Measurements from ENCODE around the gene CD44.

Gene CD44

DNA sequence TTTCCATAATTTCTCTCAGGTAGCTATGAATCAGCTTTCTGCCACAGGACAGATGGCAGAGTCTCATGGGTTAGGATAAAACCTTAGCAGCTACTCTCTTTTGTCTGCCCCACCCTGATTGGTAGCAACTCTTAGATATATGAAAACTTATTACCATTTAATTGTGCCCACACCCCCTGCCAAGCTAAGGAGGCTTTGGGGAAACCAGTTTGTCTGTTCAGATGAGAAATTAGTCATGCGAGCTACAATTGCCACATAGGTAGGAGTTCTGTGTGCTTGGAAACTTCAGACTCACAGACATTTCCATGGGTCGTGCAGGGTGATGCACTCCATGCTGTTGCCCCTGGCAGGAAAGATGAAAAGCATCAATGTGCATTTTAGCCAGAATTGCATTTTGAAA lies 39.9 kb downstream of the CD44 start:
- DNase-seq, result no peak

DNA sequence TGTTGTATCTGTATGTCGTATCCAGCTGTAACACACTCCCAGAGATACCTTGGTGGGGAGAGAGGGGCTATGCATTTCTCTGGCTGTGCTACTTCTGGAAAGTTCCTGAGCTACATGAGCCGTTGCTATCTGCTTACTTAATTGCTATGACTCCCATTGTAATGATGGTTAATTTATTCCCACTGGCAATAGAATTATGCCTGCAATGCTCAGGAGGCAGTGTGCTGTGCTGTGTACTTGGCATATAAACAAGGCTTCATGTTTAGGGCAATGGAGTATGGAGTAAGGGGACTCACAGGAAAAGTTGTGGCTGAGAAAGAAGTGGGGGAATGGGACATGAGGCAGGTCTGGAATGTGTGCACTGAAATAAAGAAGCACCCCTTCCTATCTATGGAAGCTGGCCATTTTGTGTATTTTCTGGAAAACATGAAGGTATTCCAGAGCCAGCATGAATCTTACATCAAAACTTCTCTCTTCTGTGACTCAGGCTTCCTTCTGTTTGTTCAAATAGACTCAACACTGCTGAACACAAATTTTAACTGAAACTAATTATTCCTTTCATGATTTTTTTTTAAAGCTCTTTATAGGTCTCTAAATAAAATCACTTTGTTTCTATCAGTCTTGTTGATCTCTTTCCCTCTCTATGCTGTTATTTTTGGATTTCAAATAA lies 40.6 kb downstream of the CD44 start:
- DNase-seq, result no peak

DNA sequence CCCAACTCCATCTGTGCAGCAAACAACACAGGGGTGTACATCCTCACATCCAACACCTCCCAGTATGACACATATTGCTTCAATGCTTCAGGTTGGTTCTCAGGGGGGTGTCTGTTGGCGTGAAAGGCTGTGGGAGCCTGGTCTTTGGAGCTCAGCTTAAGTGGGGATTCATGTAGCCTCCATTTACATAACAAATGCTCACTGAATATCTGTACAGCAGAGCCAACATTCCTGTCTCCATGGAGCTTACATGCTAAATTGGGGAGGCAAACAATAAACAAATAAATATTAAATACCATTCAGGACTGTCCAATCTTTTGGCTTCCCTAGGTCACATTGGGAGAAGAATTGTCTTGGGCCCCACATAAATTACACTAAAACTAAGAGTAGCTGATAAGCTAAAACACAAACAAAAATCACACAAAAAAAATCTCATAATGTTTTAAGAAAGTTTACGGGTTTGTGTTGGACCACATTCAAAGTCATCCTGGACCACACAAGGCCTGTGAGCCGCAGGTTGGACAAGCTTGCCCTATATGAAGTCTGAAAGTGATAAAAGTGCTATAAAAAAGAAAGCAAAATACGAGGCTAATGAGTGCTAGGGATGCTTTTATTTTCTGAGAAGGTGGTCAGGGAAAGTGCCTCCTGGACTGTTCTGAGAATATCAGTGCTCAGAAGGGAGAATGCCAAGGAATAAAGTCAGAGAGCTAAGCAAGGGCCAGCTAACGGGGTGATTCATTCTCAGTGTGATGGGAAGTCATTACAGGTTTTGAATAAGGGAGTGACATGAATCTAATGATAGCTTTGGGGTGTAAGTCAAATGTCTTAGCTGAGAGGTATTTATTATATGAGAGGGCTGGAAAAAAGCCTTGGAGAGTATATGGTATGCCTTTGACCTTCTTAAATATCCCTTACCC lies 41.6 kb downstream of the CD44 start:
- no peak for DNase-seq

DNA sequence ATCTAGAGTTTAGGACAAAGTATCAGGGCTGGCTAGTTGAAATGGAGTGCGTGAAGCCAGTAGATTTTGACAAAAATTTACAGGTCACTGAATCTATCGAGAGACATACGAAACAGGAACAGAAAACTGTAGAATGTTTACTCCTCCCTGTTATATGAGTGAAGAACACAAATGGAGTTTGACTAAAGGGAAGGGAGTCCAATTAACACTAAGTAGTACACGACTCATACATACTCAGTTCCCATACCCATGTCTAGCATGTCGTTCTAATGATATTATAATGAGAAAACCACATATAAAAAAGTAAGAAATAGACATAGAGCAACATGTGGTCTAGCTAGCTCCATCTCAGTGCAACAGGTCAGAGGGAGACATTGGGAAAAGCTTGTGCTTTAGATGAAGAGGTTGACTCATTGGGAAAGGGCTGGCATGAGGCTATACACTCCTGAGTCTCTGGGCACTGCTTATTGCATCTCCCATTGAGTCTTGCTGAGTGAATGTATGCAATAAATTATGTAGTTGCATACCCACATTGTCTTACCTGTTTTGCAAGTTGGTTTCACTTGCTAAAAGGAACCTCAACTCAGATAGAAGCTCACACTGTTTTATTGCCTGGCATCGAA lies 43.5 kb downstream of the CD44 start:
- no peak for DNase-seq

DNA sequence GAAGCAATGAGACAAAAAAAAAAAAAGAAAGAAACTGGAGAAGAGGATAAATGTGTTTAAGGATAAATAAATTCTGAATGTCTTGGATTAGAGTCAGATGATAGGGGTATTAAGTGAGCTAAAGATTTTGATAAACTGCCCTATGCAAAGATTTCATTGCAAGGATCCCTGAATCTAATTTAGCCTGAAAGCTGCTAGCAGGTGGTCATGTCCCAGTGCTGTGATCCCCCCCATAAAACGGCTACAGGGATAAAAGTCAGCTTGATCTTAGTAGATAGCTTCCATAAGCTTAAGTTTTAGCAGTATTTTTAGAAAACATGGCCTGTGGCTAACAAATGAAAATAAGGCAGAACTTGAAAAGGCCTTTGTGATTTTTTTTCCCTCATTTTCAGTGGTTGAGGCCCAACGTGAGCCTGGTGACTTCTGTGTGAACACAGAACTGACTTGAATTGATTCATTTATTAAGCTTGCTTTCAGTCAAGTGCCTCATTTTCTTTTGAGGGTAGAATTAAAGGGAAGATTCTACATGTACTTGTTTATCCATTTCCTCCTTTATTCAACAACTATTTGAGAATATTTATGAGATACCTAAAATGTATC lies 44.5 kb downstream of the CD44 start:
- no peak for DNase-seq

DNA sequence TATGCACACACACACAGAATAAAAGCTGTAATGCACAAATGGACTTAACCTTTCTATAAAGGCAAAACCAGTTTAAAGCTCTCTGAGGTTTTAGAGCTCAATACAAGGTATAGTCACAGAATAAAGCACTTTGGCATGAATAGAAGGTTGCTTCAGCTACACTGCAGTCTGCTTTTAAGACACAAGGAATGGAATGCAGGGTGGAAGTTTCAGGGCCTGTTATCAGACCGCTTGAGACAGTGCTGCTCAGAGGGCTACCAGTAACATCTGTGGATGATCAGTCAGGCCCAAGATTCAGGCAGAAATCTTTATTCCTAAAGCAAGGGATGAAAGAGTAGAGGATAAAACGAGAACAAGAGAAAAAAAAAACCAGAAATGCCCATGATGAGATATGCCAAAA lies 46.7 kb downstream of the CD44 start:
- DNase-seq, result no peak

DNA sequence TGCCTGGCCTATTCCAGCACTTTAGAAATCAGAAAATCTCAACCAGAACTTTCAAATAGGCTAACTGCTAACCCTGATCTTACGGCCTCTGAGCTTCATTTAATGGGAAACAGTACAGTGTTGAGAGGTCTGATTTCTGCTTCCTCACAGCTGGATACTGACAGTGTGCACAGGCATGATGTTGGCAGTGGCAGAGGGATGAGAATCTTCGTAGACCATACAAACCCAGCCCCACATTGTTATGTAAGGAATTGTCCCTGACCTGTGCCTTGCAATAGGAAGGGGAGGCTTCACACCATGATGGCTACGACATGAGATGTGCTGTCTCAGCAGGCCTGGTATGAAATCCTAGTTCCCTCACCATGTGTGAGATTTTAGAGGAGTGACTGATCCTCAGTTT lies 49.0 kb downstream of the CD44 start:
- DNase-seq, result no peak

DNA sequence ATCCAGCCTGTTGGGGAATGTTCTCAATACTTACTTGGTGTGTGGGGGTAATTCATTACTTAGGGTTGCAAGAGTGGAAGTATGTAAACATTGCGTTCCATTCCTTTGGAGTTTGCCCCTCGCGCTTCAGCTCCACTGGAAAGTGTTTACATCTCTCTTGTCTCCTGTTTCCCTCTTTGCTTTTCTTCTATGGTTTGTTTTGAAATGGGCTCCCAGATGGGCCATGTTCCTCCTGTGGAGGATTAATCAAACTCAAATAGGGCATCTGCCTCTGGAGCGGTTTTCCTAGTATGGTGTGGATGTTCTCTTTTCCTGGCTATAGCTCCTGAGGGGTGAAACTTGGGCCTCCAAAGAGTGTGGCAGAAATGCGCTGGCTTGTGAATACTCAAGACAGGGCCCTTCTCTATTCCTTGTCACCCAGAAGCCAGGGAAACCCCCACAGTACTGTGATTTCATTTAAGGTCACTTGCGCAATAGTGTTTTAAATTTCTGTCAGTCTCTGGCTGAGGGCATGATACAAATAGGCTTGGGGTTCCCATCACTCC lies 51.9 kb downstream of the CD44 start:
- DNase-seq, result no peak

DNA sequence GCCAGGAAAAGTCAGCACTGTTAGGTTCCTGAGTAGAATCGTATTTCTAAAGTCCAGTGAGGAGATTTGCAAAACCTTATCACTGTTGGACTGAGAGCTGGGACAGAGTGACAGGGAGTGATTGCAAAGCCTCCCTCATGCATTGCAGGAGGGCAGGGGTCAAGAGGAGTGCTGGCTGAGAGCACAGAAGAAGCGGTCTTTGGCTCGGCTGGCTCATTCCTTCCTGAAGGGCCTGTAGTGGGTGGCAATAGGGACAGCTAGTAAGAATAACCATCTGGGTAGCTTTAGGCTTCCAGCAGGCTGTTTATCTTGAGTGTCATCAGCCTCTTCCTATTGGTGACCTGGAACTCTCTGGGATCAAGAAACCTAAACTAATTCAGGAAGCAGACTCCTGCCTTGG lies 53.4 kb downstream of the CD44 start:
- DNase-seq, result no peak

DNA sequence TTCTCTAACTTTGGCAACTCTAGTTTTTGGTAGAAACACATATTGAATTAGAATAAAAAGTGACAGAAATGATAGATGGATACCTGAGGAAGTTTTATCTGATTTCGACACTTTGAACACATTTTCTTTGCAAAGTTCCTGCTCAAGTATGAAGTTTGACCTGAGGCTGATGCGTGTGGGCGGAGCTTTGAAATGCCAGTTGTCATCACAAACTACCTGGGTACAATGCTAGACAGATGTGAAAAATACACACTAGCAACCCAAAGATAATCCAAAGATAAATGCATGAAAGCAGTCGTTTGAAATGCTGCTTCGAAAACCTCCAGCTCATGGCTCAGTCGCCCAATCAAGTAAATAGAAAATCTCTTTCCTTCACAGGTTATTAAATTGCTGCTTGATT lies 54.8 kb downstream of the CD44 start:
- DNase-seq, result no peak

DNA sequence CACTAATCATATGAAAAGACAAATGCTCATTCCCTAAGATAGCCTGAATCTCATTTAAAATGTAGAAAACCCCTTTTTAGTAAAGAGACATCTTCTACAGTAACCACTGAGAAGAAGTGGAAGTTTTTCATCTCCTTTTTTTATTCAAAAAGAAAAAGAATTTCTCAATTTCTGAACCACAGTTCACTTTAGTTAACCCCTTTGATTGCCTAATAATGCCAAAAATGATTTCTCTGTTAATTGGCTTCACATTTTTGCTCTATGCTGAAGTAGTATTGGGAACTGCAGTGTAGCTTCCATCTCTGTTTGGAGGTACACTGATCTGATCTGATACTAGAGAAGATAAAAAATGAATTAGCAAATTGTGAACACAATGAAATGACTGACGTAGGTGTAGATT lies 58.3 kb downstream of the CD44 start:
- DNase-seq, result no peak

DNA sequence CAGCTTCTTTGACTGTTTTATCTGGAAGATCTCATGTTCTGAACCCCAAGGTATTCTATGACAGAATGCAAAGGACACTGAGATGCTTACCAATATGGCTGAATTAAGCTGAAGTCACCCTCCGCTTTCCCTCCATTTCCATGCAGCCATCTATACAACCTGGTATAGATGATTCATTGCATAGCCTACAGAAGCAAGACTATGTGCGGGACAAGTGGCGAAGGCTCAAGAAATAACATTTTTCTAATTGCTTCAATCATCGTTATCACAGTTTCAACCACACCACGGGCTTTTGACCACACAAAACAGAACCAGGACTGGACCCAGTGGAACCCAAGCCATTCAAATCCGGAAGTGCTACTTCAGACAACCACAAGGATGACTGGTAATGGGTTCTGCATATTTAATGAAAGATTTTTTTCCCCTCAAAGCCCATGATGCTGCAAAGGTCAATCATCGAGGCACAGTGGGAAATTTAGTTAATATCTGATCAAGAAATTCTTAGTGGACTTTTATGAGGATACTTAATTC lies 61.9 kb downstream of the CD44 start:
- no peak for DNase-seq

DNA sequence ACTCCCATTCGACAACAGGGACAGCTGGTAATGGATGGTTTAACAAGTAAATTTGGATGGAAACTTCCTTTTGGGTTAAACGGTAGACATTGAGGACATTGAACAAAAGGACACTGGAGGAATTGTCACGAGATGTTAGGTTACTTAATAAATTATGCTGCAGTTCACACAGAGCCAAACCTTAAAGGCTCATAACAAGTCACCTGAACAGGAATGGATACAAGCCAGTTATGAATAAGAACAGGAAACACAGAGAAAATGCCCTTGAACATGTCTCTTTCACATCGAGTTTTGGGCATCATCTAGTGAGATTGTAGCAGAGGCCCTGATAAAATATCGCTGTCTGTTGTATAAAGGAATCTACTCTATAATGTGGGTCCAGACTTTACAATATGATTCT lies 65.6 kb downstream of the CD44 start:
- DNase-seq, result no peak

DNA sequence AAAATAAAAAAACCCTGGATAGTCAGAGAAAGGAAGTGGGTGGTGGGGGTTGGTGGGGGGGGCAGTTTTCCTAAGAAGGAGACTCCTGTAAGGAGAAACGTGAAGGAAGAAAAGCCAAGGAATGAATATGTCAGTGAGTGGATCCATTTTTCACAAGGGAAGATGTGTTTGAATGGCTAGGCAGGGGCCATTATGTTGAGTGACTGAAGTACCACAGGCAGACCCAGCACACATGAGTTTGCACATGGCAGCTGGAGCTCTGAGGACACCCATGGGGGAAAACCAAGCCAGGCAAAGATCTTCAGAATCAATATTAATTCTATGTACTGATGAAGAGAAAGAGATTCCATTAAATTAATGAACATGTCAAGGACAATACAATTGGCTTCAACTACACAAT lies 67.6 kb downstream of the CD44 start:
- no peak for DNase-seq

DNA sequence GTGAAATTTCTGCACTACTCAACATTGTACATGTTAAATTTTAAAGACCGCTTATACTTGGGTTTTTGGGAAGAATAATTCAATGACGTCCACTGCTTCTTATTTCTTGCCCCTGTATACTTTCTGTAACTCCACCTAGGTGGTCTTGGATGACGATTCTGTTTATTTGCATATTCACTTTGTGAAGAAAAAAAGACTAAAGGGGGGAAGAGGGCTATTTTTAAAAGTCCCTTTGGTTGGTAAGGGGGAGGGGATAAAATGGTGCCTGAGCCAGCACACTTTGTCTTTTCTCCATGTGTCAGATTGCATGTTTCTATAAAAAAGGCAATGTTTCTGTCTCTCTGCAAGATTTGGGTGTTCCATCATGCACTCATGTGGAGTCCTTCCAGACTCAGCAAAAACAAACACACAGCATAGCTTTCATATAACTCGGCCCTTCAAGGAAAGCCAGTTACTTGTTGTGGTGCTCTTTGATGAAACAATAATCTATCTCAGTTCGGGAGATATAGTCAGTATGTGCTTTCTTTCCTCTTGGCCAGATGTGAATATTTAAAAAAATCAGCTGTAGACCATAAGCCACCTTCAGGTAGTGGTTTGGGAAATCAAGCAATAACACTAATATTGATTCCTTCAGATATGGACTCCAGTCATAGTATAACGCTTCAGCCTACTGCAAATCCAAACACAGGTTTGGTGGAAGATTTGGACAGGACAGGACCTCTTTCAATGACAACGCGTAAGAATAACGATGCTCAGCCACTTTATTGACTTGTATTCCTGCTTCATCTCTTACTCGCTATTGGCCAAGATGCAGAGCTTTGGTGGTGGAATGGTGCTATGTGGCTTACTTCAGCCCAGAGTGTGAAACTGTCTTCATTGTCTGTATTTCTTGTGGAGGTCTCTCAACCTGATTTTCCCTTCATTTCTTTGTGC lies 68.8 kb downstream of the CD44 start:
- DNase-seq, result no peak

DNA sequence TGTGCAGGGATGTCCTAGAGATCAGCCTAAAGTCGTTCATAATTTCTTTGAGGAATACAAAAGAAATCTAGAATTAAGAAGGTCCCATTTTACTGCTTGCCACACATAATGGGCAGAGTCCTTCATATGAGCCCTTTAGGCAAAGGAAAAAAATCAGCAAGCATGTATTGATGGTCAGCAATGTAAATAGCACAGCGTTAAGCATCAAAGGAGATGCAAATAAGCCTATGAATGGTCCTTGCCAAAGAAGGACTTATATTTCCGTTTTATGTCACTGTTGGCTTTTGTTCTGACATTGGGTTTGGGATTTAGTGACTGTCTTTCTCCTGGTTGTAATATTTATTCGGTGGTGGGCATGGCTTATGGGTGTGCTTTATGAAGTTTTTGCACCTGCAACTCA lies 69.8 kb downstream of the CD44 start:
- DNase-seq, result no peak

DNA sequence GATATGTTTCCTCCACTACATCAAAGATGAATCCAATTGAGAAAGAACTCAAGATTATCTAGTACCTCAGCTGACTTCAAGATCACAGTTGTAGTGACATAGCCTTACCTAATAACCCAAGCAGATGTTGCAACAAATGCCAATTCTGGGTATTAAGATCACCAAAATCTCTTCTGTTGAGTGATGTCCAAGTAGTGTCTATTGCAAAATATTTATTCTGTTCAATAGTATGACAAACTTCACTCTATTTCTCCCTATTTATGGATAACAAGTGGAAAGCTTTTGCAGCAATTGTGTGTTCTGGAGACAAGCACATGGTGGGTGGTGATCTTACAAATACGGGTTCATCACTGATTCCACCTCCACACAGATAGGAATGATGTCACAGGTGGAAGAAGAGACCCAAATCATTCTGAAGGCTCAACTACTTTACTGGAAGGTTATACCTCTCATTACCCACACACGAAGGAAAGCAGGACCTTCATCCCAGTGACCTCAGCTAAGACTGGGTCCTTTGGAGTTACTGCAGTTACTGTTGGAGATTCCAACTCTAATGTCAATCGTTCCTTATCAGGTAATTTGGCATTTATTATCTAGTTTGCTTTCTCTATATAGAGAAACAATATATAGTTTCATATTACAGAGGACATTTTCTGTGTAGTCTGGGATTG lies 72.0 kb downstream of the CD44 start:
- DNase-seq, result no peak

DNA sequence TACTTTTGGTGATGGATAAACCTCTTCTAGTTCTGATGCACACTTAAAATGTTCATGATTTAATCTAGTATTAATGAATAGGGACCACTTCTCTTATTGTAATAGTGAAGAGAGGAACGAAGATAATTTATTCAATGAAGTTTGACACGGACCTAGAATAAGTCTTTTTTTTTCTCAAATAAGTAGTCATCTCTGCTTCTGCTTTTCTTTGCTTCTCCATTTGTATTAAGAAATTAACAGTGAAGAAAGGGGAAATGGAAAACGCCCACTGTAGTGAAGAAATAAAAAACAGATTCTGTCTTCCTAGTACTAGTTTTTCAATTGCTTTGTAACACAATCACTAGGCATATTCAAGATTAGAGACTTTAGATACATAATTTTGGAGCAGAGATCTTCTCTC lies 73.0 kb downstream of the CD44 start:
- DNase-seq, result no peak

DNA sequence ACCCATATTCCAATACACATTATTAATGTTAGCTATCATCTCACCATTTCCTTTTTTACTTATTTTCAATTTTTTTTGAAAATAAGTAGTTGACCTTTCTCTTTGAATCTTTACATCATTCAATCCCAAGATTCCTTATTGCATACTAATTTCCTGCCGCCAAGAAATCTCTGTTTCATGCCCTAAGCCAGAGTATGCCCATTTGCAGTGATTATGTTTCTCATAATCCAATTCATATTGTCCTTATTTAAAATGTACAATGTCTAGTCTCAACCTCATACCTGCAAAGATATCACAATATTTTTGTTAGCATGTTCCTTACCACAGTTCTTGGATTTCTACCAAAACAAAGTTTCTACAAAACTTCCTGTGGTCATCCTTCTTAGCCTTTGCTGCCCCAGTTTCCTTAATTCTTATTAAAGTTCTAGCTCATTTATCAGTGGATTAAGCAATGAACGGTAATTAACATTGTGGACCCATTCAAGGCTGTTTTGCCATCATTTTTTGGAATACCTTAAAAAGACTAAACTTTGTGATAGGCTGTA lies 75.3 kb downstream of the CD44 start:
- DNase-seq, result no peak

DNA sequence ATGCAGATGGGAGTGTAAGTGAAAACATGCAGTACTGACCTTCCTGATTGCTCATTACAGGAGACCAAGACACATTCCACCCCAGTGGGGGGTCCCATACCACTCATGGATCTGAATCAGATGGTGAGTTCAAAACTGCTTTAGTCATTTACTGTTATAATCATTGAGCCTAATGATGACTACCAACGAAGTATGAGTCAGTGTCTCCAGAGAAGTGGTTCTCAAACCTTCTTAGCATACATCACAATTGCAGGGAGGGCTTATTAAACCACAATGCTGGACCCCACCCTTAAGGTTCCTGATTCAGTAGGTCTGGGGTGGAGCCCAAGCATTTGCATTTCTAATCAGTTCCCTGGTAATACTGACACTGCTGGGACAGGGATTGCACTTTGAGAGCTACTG lies 75.8 kb downstream of the CD44 start:
- DNase-seq, result peak in 1 of 5 donors; percentile 8

DNA sequence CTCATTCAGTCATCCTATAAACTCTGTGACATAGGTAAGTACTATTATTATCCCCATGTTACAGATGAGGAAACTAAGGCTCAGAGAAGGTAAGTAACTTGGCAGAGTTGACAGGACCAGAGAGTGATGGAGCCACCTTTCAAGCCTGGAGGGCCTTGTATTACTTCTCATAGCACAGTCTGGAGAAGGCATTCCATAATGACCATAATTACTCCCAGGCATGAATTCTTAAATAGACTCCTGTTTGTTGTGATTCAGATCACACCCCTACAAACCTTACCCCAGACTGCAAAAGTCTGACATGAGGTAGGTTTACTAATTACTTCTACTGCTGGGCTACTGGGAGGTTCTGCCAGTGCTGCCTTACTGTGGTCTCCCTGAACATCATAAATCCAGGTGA lies 77.0 kb downstream of the CD44 start:
- no peak for DNase-seq

All from T-helper 1 cell (primary cell).